ENCODE results near the gene HDAC4. TPM values are rescaled to one million over a fixed set of nuclear protein-coding genes. Genes with fewer than 3 reads are reported as not detected.

The HDAC4 gene
- total RNA-seq, 1 donor from 2014 or later = 46.2 TPM

DNA sequence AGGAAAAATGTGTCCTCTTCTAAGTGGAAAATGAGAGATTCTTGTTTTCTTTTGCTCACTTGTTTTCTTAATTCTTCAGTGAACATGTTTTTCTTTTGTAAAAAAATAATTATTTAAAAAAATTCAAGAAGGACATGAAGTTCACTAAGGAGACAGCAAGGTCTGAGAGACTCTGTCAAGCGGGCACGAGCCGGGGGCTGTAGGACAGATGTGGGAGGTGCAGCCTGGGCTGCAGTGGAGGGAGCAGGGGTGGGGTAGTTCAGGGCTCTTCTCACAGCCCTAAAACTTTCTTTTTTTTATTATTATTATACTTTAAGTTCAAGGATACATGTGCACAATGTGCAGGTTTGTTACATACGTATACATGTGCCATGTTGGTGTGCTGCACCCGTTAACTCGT is 4.3 kb upstream of the HDAC4 start:
- TF ChIP-seq, protein P1, sequence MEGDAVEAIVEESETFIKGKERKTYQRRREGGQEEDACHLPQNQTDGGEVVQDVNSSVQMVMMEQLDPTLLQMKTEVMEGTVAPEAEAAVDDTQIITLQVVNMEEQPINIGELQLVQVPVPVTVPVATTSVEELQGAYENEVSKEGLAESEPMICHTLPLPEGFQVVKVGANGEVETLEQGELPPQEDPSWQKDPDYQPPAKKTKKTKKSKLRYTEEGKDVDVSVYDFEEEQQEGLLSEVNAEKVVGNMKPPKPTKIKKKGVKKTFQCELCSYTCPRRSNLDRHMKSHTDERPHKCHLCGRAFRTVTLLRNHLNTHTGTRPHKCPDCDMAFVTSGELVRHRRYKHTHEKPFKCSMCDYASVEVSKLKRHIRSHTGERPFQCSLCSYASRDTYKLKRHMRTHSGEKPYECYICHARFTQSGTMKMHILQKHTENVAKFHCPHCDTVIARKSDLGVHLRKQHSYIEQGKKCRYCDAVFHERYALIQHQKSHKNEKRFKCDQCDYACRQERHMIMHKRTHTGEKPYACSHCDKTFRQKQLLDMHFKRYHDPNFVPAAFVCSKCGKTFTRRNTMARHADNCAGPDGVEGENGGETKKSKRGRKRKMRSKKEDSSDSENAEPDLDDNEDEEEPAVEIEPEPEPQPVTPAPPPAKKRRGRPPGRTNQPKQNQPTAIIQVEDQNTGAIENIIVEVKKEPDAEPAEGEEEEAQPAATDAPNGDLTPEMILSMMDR (IDR thresholded peaks at IDR 0.05; ENCODE audit: unreplicated experiment) = no peak
- Mint-ChIP-seq H3K27me3 (peaks cover 13% of the 10 kb centered on the region), H3K36me3 (ENCODE audit: insufficient read depth) (no peaks in the 10 kb centered on the region), H3K27ac (no peak overlapping the region), H3K4me1 (ENCODE audit: low read depth) (peaks cover 10% of the 10 kb centered on the region), H3K4me3 (ENCODE audit: low read depth) (no peak overlapping the region), H3K9me3 (ENCODE audit: low read depth) (no peaks in the 10 kb centered on the region)
- no peak for DNase-seq (ENCODE audit: low spot score, unreplicated experiment)

DNA sequence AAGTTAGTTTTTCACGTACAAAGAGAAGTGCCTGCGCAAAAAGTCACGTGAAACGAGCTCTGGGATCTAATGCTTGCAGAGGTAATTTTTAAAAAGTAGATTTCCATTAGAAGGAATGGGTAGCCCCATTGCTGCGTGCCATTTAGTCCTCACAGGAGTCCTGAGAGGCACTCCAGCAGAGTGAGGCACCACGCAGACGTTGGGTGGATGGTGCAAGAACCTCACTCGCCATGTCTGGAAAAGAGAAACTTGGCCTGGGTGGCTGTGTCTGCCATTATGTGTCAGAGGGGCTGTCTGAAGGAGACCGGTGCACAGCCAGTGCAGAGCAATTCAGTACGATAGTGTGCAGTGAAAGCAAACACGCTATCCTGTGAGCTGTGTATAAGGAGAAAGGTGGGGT is 1.8 kb upstream of the HDAC4 start:
- no peak for DNase-seq (ENCODE audit: low spot score, unreplicated experiment)

DNA sequence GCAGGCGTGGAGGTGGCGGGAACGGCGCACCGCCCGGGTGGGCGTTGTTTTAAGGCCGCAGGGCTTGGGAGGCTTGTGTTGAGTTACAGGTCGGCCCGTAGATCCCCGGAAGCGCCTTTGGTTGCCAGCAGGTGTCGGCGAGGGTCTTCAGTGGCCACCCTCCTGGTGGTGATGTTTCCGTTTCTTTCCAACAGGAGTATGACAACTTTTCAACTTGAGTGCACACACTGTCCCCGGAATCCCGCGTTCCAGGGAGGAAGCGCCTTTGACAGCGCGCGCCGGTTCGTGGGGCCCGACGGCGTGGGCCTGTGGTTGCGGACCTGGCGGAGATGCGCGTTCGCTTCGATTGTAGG is 1.0 kb upstream of the HDAC4 start:
- Mint-ChIP-seq H3K4me3 (ENCODE audit: low read depth) (peak overlapping the region; percentile 92), H3K4me1 (ENCODE audit: low read depth) (peaks cover 18% of the 10 kb centered on the region), H3K9me3 (ENCODE audit: low read depth) (no peaks in the 10 kb centered on the region), H3K27me3 (peaks cover 7% of the 10 kb centered on the region), H3K27ac (peak overlapping the region; percentile 99), H3K36me3 (ENCODE audit: insufficient read depth) (no peaks in the 10 kb centered on the region)
- TF ChIP-seq, protein P1 (IDR thresholded peaks at IDR 0.05; ENCODE audit: unreplicated experiment) = peak; percentile 49
- no peak for DNase-seq (ENCODE audit: low spot score, unreplicated experiment)

More for the DNA sequence above, 1.8 kb upstream of the HDAC4 start:
- Mint-ChIP-seq H3K9me3 (ENCODE audit: low read depth) (no peaks in the 10 kb centered on the region), H3K4me3 (ENCODE audit: low read depth) (peak overlapping the region; percentile 92), H3K27me3 (peaks cover 7% of the 10 kb centered on the region), H3K4me1 (ENCODE audit: low read depth) (peaks cover 18% of the 10 kb centered on the region), H3K27ac (peak overlapping the region; percentile 22), H3K36me3 (ENCODE audit: insufficient read depth) (no peaks in the 10 kb centered on the region)
- TF ChIP-seq, protein P1 (IDR thresholded peaks at IDR 0.05; ENCODE audit: unreplicated experiment) = no peak

DNA sequence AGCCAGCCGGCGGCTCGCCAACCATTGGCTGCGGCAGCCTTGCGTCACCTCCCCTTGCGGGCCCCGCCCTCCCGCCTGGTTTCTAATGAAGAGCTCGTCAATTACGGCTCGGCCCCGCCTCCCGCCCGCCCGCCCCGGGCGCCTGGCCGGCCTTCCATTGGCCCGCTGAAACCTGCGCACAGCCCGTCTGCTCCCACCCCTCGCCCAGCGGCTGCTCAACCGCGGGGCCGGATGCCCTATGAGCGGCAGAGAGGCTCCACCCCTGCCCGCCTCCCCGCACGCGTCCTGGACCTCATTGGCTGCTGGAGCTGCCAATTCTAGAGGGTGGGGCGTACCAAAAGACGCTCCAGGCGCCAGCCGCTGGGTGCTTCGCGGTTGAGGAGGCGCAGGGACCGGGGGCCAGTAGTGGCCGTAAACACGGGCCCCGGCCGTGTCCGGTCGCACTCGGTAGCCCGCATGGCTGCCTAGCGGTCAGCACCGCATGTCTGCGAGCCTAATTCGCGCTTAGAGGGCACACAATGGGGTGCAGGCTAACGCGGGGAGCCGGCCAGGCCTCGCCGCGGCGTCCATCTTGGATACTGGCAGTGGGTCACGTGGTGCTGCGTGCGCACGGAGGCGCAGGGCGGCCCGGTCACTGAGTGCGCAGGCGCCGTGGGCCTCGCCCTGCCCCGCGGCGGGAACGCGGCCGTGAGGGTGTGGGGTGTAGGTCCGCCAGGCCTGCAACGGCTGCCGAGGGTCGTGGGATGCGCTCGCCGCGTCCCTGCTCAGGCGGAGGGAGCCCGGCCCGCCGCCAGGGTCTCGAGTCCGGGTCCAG is 454 bp upstream of the HDAC4 start:
- TF ChIP-seq, protein P1 (IDR thresholded peaks at IDR 0.05; ENCODE audit: unreplicated experiment) = no peak
- Mint-ChIP-seq H3K36me3 (ENCODE audit: insufficient read depth) (no peaks in the 10 kb centered on the region), H3K27ac (peak overlapping the region; percentile 99), H3K9me3 (ENCODE audit: low read depth) (no peaks in the 10 kb centered on the region), H3K4me1 (ENCODE audit: low read depth) (peaks cover 18% of the 10 kb centered on the region), H3K4me3 (ENCODE audit: low read depth) (peak overlapping the region; percentile 92), H3K27me3 (peaks cover 7% of the 10 kb centered on the region)
- DNase-seq (ENCODE audit: low spot score, unreplicated experiment) = peak; percentile 99

DNA sequence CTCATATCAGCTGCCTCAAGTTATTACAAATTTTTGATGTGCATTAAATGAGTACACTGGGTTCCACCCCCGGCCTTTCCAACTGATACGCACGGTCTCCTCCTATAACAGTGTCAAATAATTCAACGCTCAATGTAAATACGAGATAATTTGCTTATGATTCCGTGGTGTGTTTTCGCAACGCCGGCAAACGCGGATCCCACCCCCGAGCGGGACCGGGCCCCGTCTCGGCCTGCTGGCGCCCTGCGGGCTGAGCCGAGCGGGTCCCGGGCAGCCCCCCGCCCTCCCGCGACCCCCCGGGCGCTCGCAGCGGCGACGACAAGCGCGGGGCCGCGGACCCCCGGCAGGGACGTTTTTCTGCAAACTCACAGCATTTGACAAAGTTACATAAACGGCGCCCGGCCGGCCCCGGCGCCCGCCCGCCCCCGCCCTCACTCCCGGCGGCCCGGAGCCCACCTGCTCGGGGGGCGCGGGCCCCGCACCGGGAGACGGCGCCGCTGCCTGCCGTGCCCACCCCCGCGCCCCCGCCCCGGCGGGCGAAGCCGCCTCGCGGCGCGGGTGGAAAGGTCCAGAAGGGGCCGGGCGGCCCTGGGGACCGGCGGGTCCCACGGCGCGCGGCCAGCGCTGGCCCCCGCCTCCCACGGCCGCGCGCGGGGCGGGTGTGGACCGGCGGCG is 762 bp downstream of the HDAC4 start:
- Mint-ChIP-seq H3K4me3 (ENCODE audit: low read depth) (peak overlapping the region; percentile 89), H3K4me1 (ENCODE audit: low read depth) (peaks cover 20% of the 10 kb centered on the region), H3K27ac (peak overlapping the region; percentile 93), H3K36me3 (ENCODE audit: insufficient read depth) (no peaks in the 10 kb centered on the region), H3K27me3 (peaks cover 7% of the 10 kb centered on the region), H3K9me3 (ENCODE audit: low read depth) (no peaks in the 10 kb centered on the region)
- DNase-seq (ENCODE audit: low spot score, unreplicated experiment) = no peak
- TF ChIP-seq, protein P1 (IDR thresholded peaks at IDR 0.05; ENCODE audit: unreplicated experiment) = no peak
